GM18511 (cell line): ENCODE results near the gene FBXO11.

Source experiments
- ATAC-seq: cut with Tn5 transposase; IDR thresholded peaks from one replicate; pipeline ENCODE4 v1.9.1; 2021; ENCODE audit warnings: mild to moderate bottlenecking, moderate library complexity; ENCODE audit not compliant: unreplicated experiment

FBXO11 gene

DNA sequence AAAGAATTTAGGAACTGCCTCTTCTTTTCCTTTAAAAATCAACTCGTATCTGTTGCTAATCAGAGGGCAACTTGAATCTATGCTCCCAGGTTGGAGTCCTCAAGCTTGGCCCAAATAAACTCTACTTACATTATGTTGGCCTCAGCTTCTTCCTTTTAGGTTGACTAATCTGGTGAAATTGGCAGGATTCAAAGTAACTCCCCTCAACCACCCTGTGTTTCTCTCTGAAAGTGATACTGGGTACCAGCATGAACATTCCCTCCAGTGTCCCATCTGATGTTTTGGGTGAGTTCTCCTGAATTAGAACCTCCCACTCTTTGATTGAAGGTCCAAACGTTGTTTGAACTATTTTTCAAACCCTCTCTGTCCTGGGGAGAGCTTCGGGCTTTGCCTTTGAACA is 164.7 kb downstream of the FBXO11 start:
- ATAC-seq: no peak

DNA sequence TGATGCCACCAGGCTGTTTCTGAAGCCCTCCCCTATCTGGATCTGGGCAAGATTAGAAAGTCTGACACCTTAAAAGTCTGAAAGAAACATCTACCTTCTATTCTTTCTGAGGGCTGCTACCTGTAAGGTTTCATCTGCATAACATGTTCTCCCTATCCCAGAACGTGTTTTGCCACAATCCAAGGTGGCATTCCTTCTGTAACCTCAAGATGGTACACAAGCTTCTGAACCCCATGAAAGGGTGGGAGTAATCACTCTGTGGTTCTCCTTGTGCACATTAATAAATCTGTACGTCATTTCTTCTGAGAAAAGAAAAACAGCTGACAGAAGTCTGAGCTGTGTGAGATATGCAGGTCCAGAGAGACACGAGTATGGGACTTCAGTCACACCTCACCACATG is 165.2 kb downstream of the FBXO11 start:
- no peak for ATAC-seq
